Kidney glomerular epithelial cell (primary cell): Measurements from ENCODE around the gene USP40.

Experiments used
- DNase-seq: peaks from one replicate; lab custom pipeline; 2025; lab: John Stamatoyannopoulos, UW

USP40 gene

GRCh38 chr2:233458031-233458610, 108.5 kb downstream of the USP40 start:
- DNase-seq, result no peak

GRCh38 chr2:233457356-233457755, 109.2 kb downstream of the USP40 start:
- DNase-seq, result no peak

GRCh38 chr2:233456934-233457333, 109.6 kb downstream of the USP40 start:
- no peak for DNase-seq

- no peak for DNase-seq
Observed at GRCh38 chr2:233456111-233456510, 110.5 kb downstream of the USP40 start.

- DNase-seq, result no peak
Observed at GRCh38 chr2:233455491-233455890, 111.1 kb downstream of the USP40 start.

GRCh38 chr2:233455006-233455405, 111.6 kb downstream of the USP40 start:
- DNase-seq, result no peak

GRCh38 chr2:233453916-233454315, 112.7 kb downstream of the USP40 start:
- no peak for DNase-seq

GRCh38 chr2:233453111-233453915, 113.3 kb downstream of the USP40 start:
- DNase-seq, result no peak

GRCh38 chr2:233451950-233452349, 114.6 kb downstream of the USP40 start:
- DNase-seq, result no peak

- DNase-seq, result no peak
Observed at GRCh38 chr2:233450864-233451575, 115.6 kb downstream of the USP40 start.

- no peak for DNase-seq
Observed at GRCh38 chr2:233449921-233450863, 116.4 kb downstream of the USP40 start.

GRCh38 chr2:233449081-233449901, 117.3 kb downstream of the USP40 start:
- peak; percentile 29 for DNase-seq

GRCh38 chr2:233448575-233448974, 118.0 kb downstream of the USP40 start:
- no peak for DNase-seq

GRCh38 chr2:233448220-233448559, 118.4 kb downstream of the USP40 start:
- DNase-seq, result no peak

GRCh38 chr2:233447506-233448219, 118.9 kb downstream of the USP40 start:
- DNase-seq, result no peak

- no peak for DNase-seq
Observed at GRCh38 chr2:233446606-233447305, 119.8 kb downstream of the USP40 start.

GRCh38 chr2:233446121-233446520, 120.5 kb downstream of the USP40 start:
- DNase-seq, result no peak

- no peak for DNase-seq
Observed at GRCh38 chr2:233445152-233445830, 121.3 kb downstream of the USP40 start.

- DNase-seq, result no peak
Observed at GRCh38 chr2:233444501-233444900, 122.1 kb downstream of the USP40 start.
